Measurements from ENCODE around the gene TAB2.
"Not testable (repeated sequence)": the region's sequence is repeated elsewhere in the genome, so short reads cannot be mapped to it uniquely, and the experiment has no call there.

The TAB2 gene

DNA sequence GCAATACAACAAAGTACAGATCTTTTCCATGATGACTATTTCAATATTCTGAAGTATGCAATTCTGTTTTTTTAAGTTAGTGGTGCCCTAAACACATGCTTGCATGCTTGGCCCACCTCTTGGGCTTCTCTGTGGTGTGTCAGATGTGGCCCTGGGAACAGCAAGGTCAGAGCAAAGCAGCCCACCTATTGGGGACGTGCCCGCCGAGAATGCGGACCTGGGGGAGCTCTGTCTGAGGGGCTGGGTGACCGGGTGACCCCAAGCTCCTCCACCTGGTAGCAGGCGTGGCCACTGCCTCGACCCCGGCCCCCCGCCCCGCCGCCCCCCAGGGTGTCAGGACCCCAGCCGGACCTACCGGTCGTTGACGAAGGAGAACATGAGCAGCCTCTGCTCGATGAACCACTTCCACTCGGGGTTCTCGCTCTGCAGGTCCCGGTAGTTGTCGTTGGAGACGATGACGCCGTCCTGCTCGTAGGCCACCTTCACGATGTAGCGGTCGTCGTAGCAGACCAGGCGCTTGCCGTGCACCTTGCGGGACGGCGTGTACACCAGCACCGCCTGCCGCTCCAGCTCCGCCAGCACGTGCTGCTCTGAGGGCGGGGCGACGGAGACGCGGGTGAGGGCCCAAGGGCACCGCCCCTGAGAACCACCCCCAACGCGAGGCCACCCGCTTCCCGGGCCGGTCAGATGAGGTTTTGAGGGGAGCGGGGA is 139.0 kb downstream of the TAB2 start:
- DNase-seq (ENCODE audit: low read depth in 2 of 3, low spot score in 1 of 3): no peak

DNA sequence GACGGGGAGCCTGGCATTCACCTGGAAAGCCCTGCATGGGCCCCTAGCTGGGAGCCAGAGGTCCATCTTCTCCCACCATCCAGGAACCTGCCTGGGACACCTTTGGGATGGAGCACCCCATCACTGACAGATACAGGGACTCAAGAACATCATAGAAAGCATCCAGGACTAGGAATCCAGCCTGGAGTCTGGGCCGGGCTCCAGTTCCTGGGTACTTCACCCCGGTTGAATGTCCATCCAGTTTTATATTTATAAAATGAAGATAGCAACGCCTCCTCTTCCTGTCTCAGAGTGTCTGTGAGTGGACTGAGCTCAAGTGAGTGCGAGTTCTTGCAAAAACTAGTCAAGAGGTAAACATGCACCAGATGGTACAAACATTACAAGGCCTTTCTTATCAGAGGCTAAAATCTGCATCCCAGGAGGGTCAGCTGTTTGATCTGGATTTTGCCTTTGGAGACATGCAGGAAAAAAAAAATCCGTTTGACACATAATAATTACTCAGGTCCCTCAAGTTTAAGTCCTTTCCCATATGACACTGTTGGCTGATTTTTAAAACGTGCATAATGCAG is 139.9 kb downstream of the TAB2 start:
- no peak for DNase-seq (ENCODE audit: low read depth in 2 of 3, low spot score in 1 of 3)

DNA sequence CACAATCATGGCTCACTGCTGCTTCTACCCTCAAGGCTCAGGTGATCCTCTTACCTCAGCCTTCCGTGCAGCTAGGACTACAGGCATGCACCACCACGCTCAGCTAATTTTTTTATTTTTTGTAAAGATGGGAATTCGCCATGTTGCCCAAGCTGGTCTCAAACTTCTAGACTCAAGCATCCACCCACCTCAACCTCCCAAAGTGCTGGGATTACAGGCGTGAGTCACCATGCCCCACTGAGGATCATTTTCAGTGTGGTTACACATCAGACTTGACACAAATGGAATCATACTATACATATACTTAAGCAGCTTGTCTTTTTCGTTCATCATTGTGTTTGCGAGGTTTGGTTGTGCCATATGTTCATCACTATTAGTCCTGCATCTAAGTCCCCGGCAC is 140.7 kb downstream of the TAB2 start:
- no peak for DNase-seq (ENCODE audit: low read depth in 2 of 3, low spot score in 1 of 3)

DNA sequence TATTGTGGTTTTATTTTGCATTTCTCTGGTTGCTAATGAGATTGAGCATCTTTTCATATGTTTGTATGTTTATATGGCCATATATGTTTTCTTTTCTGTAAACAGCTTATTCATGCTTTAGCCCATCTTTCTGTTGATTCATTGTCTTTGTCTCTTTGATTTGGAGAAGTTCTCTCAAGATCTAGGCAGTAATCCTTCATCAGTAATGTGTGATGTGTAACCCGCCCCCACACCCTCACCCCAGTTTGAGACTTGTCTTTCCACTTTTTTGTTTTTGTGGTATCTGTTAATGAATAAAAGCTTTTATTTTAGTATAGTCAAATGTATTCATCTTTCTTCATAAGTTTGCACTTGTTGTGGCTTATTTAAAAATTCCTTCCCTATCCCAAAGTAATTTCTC is 141.3 kb downstream of the TAB2 start:
- DNase-seq (ENCODE audit: low read depth in 2 of 3, low spot score in 1 of 3): no peak

DNA sequence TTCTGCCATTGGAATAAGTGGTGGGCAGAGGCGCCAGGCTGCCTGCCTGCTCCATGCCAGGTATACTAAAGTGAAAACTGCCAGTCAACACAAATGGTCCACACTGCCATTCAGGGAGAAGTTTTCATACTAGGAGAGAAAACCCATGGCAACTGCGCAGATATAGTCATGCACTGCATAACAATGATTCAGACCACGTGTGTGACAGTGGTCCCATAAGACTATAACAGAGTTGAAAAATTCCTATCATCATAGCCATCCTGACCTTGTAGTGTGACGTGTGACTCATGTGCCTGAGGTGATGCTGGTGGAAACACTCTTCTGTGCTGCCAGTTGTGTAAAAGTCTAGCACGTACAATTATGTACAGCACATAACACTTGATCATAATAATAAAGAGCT is 142.2 kb downstream of the TAB2 start:
- DNase-seq (ENCODE audit: low read depth in 2 of 3, low spot score in 1 of 3): no peak

DNA sequence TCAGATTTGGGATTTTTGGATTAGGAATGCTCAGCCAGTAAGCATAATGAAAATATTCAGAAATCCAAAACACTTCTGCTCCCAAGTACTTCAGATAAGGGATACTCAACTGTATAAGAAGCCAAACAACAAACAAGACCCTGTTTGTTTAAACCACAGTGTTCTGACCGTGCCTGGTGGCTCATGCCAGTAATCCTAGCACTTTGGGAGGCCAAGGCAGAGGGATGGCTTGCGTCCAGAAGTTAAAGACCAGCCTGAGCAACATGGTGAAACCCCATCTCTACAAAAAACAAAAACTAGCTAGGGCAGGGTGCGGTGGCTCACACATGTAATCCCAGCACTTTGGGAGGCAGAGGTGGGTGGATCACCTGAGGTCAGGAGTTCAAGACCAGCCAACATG is 142.7 kb downstream of the TAB2 start:
- not testable (repeated sequence) for DNase-seq (ENCODE audit: low read depth in 2 of 3, low spot score in 1 of 3)
